ENCODE measurements around the gene AFF3. TPM values are rescaled to one million over a fixed set of nuclear protein-coding genes. Genes with fewer than 3 reads are reported as not detected.

Gene AFF3
- total RNA-seq, 1 experiment from 2014 or later: 0.61 TPM

GRCh38 chr2:99618579-99619097, 523.8 kb downstream of the AFF3 start:
- TF ChIP-seq JUND (IDR thresholded peaks at IDR 0.05) (no peak), TCF7L2 (IDR thresholded peaks at IDR 0.05; ENCODE audit: borderline replicate concordance, extremely low read depth, insufficient read depth, insufficient read length) (no peak), RAD21 (IDR thresholded peaks at IDR 0.05; ENCODE audit: low read depth) (no peak), YY1 (IDR thresholded peaks at IDR 0.05; ENCODE audit: extremely low read depth, insufficient replicate concordance, low read depth, low read length) (no peak), FOSL1 (IDR thresholded peaks at IDR 0.05; ENCODE audit: low read depth) (no peak), ZNF274 (IDR thresholded peaks at IDR 0.05; ENCODE audit: low read depth, low read length) (no peak), CEBPB (IDR thresholded peaks at IDR 0.05; ENCODE audit: low read depth) (no peak), ATF3 (IDR thresholded peaks at IDR 0.05) (no peak), ELF1 (IDR thresholded peaks at IDR 0.05; ENCODE audit: borderline replicate concordance, low read depth) (no peak), MAX (IDR thresholded peaks at IDR 0.05) (no peak), CBX3 (IDR thresholded peaks at IDR 0.05; ENCODE audit: low read depth) (no peak), POLR2A (IDR thresholded peaks at IDR 0.05; ENCODE audit: borderline replicate concordance, extremely low read depth, insufficient read depth, insufficient read length) (no peak)
- TF ChIP-seq, protein P1, sequence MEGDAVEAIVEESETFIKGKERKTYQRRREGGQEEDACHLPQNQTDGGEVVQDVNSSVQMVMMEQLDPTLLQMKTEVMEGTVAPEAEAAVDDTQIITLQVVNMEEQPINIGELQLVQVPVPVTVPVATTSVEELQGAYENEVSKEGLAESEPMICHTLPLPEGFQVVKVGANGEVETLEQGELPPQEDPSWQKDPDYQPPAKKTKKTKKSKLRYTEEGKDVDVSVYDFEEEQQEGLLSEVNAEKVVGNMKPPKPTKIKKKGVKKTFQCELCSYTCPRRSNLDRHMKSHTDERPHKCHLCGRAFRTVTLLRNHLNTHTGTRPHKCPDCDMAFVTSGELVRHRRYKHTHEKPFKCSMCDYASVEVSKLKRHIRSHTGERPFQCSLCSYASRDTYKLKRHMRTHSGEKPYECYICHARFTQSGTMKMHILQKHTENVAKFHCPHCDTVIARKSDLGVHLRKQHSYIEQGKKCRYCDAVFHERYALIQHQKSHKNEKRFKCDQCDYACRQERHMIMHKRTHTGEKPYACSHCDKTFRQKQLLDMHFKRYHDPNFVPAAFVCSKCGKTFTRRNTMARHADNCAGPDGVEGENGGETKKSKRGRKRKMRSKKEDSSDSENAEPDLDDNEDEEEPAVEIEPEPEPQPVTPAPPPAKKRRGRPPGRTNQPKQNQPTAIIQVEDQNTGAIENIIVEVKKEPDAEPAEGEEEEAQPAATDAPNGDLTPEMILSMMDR (IDR thresholded peaks at IDR 0.05 in 2 of 3, conservative IDR thresholded peaks at IDR 0.05 in 1 of 3; ENCODE audit: borderline replicate concordance in 1 of 3, insufficient read depth in 1 of 3, low read depth in 2 of 3, low read length in 2 of 3): no peak
- TF ChIP-seq, protein P2, sequence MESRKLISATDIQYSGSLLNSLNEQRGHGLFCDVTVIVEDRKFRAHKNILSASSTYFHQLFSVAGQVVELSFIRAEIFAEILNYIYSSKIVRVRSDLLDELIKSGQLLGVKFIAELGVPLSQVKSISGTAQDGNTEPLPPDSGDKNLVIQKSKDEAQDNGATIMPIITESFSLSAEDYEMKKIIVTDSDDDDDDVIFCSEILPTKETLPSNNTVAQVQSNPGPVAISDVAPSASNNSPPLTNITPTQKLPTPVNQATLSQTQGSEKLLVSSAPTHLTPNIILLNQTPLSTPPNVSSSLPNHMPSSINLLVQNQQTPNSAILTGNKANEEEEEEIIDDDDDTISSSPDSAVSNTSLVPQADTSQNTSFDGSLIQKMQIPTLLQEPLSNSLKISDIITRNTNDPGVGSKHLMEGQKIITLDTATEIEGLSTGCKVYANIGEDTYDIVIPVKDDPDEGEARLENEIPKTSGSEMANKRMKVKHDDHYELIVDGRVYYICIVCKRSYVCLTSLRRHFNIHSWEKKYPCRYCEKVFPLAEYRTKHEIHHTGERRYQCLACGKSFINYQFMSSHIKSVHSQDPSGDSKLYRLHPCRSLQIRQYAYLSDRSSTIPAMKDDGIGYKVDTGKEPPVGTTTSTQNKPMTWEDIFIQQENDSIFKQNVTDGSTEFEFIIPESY (IDR thresholded peaks at IDR 0.05; ENCODE audit: extremely low read depth, insufficient replicate concordance, low read length): no peak
- intact Hi-C loops (cut with micrococcal nuclease): no loop called here
- no TSS peak for BruUV-seq (replicated peaks)
- Histone ChIP-seq H3K36me3 (ENCODE audit: control insufficient read depth in 1 of 2, insufficient read depth in 2 of 2, low read length in 2 of 2) (no peaks in the 10 kb centered on the region), H3K27ac (ENCODE audit: low read depth, low read length) (no peak overlapping the region), H3K9ac (ENCODE audit: low read length) (no peak overlapping the region), H3K27me3 (ENCODE audit: insufficient read depth, low read length) (0 out of 2 replicates have a peak, but pooled peaks cover 5% of the 10 kb centered on the region), H3K4me3 (replicated peaks in 1 of 2; ENCODE audit: low read depth in 1 of 2, low read length in 2 of 2) (no peak overlapping the region), H3K9me3 (ENCODE audit: control insufficient read depth in 1 of 2, insufficient read depth in 1 of 2, low read depth in 1 of 2, low read length in 2 of 2) (no peaks in the 10 kb centered on the region), H3K4me2 (ENCODE audit: low read length) (no peak overlapping the region), H3K4me1 (ENCODE audit: control insufficient read depth in 1 of 2, insufficient read depth in 2 of 2, low read length in 2 of 2) (no peaks in the 10 kb centered on the region), H2AFZ (ENCODE audit: low read depth, low read length, poor library complexity, severe bottlenecking) (no peak overlapping the region), H3K79me2 (ENCODE audit: insufficient read depth, low read length) (no peaks in the 10 kb centered on the region), H3K9me2 (ENCODE audit: insufficient read depth) (no peaks in the 10 kb centered on the region), H4K20me1 (ENCODE audit: insufficient read depth) (no peaks in the 10 kb centered on the region)
- DNase-seq (ENCODE audit: low read depth, low spot score) (no peak), ATAC-seq (no peak)
- RAD21 ChIA-PET (ENCODE audit: low non-redundant PET in 1 of 2, low total read pairs in 2 of 2, uncharacterized antibody in 2 of 2, unreplicated experiment in 2 of 2): no interaction called here
- POLR2A ChIA-PET: no interaction called here
- CTCF ChIA-PET: no interaction called here

Data from HCT116 (cell line).